K562 (cell line): ENCODE data around the gene SRSF9. TPM values are rescaled to one million over a fixed set of nuclear protein-coding genes. Genes with fewer than 3 reads are reported as not detected.

Experiments
- ATAC-seq: fragments of 200-7000 bp; cut with Tn5 transposase; 3 replicates; pipeline ENCODE4 v1.9.1; 2020; ENCODE audit warnings: moderate library complexity
- BruUV-seq: library from RNA; stranded (reverse); fragments of 400-500 nt; replicated peaks from 2 replicates; lab custom pipeline; 2021; lab: Mats Ljungman, UMichigan
- CTCF ChIA-PET: fragments of 300-600 bp; formaldehyde crosslinking; extraction: SDS; loops from one replicate; lab custom pipeline; 2021; ENCODE audit warnings: low intra/inter-chr PET ratio; lab: Yijun Ruan, JAX
- POLR2A ChIA-PET: fragments of 300-600, 350-650 bp; sonication (Branson Sonifier 250); formaldehyde crosslinking; extraction: SDS; loops from one replicate; lab custom pipeline; 2021; ENCODE audit warnings: antibody characterized with exemption, inconsistent platforms; lab: Yijun Ruan, JAX
- DNase-seq, 4 experiments: peaks; one replicate each; pipeline versions ENCODE4 v3.0.0 to v3.0.0-alpha.2; 2011 to 2018; ENCODE audit warnings: low spot score in 3 of 4, mixed read lengths in 3 of 4; ENCODE audit errors: extremely low read depth in 1 of 4
- FAIRE-seq: peaks from 2 replicates; lab custom pipeline; 2011; peaks lifted over from hg19 to GRCh38; lab: Jason Lieb, UNC
- H2AFZ ChIP-seq: 2 replicates; pipeline ENCODE4 v1.6.0; 2011; ENCODE audit warnings: low read depth, low read length, control low read depth, inconsistent platforms
- H3K27ac ChIP-seq: fragments of 200-600 bp; 3 replicates; pipeline ENCODE4 v1.8.0; 2011; ENCODE audit warnings: low read depth, mild to moderate bottlenecking, control low read depth, inconsistent platforms, low read length, moderate library complexity, mixed read lengths; ENCODE audit errors: extremely low read depth
- H3K27me3 ChIP-seq, 2 experiments: fragments of 300-600 bp in 1 of 2; 2 replicates in 1 of 2; 3 replicates in 1 of 2; pipeline versions ENCODE4 v1.6.0 to v1.8.0; 2011; ENCODE audit warnings: inconsistent platforms in 2 of 2, low read length in 2 of 2, mild to moderate bottlenecking in 1 of 2, mixed read lengths in 1 of 2, moderate library complexity in 1 of 2; ENCODE audit not compliant: control insufficient read depth in 2 of 2, insufficient read depth in 2 of 2
- H3K36me3 ChIP-seq: fragments of 300-600 bp; 3 replicates; pipeline ENCODE4 v1.8.0; 2011; ENCODE audit warnings: mild to moderate bottlenecking, low read length, inconsistent platforms; ENCODE audit not compliant: control insufficient read depth, insufficient read depth
- H3K4me1 ChIP-seq, 2 experiments: fragments of 200-600 bp in 1 of 2; replicated peaks in 1 of 2; 2 replicates in 1 of 2; 3 replicates in 1 of 2; pipeline versions ENCODE4 v1.5.1 to v1.8.0; 2011; ENCODE audit warnings: inconsistent platforms in 2 of 2, low read length in 2 of 2, mild to moderate bottlenecking in 1 of 2, mixed read lengths in 1 of 2, moderate library complexity in 1 of 2; ENCODE audit not compliant: control insufficient read depth in 2 of 2, insufficient read depth in 2 of 2
- H3K4me2 ChIP-seq: 2 replicates; pipeline ENCODE4 v1.6.1; 2011; ENCODE audit warnings: low read length, control low read depth, inconsistent platforms, mixed read lengths; ENCODE audit not compliant: insufficient read depth
- H3K4me3 ChIP-seq: fragments of 200-600 bp; sonication (generic), shearing (Covaris generic); 2 replicates; pipeline ENCODE4 v1.5.1; 2016; ENCODE audit warnings: control low read depth, inconsistent platforms
- H3K79me2 ChIP-seq: fragments of 200-600 bp; 3 replicates; pipeline ENCODE4 v1.8.0; 2011; ENCODE audit warnings: low read length, inconsistent platforms; ENCODE audit not compliant: control insufficient read depth, insufficient read depth
- H3K9ac ChIP-seq, 2 experiments: 2 replicates each; pipeline versions ENCODE4 v1.6.0 to v1.6.1; 2011; ENCODE audit warnings: low read depth in 2 of 2, low read length in 2 of 2, control low read depth in 1 of 2, inconsistent platforms in 1 of 2, mild to moderate bottlenecking in 1 of 2, mixed read lengths in 1 of 2; ENCODE audit not compliant: insufficient read depth in 1 of 2
- H3K9me1 ChIP-seq: one replicate; pipeline ENCODE4 v1.6.0; 2011; ENCODE audit warnings: inconsistent platforms, mild to moderate bottlenecking, low read length, moderate library complexity; ENCODE audit not compliant: control insufficient read depth, insufficient read depth
- H3K9me3 ChIP-seq: replicated peaks from 2 replicates; pipeline ENCODE4 v1.5.1; 2011; ENCODE audit warnings: low read depth, low read length, inconsistent platforms; ENCODE audit not compliant: control insufficient read depth, insufficient read depth
- H4K20me1 ChIP-seq: replicated peaks from 2 replicates; pipeline ENCODE4 v1.6.1; 2011; ENCODE audit warnings: low read length, inconsistent platforms, mixed read lengths; ENCODE audit not compliant: control insufficient read depth, insufficient read depth
- CBFB ChIP-seq: sonication (generic); formaldehyde crosslinking; IDR thresholded peaks from 2 replicates; pipeline ENCODE4 v1.4.0; 2020; ENCODE audit warnings: mild to moderate bottlenecking, missing genetic modification reagents
- ETV5 ChIP-seq: sonication (generic); formaldehyde crosslinking; IDR thresholded peaks from 2 replicates; pipeline ENCODE4 v1.4.0; 2020; ENCODE audit warnings: low read depth, mild to moderate bottlenecking, missing genetic modification reagents
- NFYB ChIP-seq: IDR thresholded peaks from 2 replicates; pipeline ENCODE4 v1.6.1; 2011; ENCODE audit warnings: mild to moderate bottlenecking, moderate library complexity; ENCODE audit not compliant: insufficient read length; ENCODE audit errors: extremely low read depth
- SMARCC2 ChIP-seq: fragments of 450-650 bp; IDR thresholded peaks from 2 replicates; pipeline ENCODE4 v1.6.1; 2017; ENCODE audit warnings: antibody characterized with exemption, moderate library complexity, mild to moderate bottlenecking, low read depth
- ZFP1 ChIP-seq: fragments of 450-650 bp; formaldehyde crosslinking; IDR thresholded peaks from 2 replicates; pipeline ENCODE4 v1.4.0; 2020; ENCODE audit warnings: mild to moderate bottlenecking, mixed read lengths
- WGBS: fragments of 100-300 bp; shearing (Covaris generic); methylation state at CpG from one replicate; pipeline ENCODE4 v1.1.6; 2016; ENCODE audit warnings: low coverage, mixed read lengths; ENCODE audit not compliant: insufficient coverage; ENCODE audit errors: missing lambda C conversion rate; 5-methylcytosine and 5-hydroxymethylcytosine counted together
- in situ Hi-C: fragments of 300-500 bp; cut with MboI; formaldehyde crosslinking; loops from 4 replicates; pipeline ENCODE4 v1.15.0; 2018; ENCODE audit warnings: inconsistent platforms, mixed read lengths
- intact Hi-C: fragments of 100-400 bp; cut with micrococcal nuclease; formaldehyde crosslinking; loops from 2 replicates; pipeline ENCODE4 v1.14.2; 2022
- polyA plus RNA-seq, 8 experiments: library from polyadenylated mRNA; depleted of rRNA in 4 of 8; stranded (reverse) in 5 of 8; unstranded in 3 of 8; fragments of >200 nt; fragmentation: Nextera tagmentation in 2 of 8; fragmentation: Illumina TruSeq in 1 of 8; extraction: Ambion mirVana in 2 of 8; extraction: Trizol in 1 of 8; gene quantifications; 2 replicates each; pipeline versions ENCODE4 v1.2.1 to v1.2.3, GENCODE V29; 2011 to 2014; ENCODE audit warnings: inconsistent platforms in 1 of 8, missing spikeins in 1 of 8
- total RNA-seq, 7 experiments: library from RNA; depleted of rRNA in 6 of 7; stranded (reverse); fragments of >200 nt in 6 of 7; fragmentation: Illumina TruSeq in 2 of 7; extraction: Trizol in 2 of 7; gene quantifications; 2 replicates each; pipeline versions ENCODE4 v1.2.1 to v1.2.3, GENCODE V29; 2011 to 2021; ENCODE audit warnings: low replicate concordance in 1 of 7
- TF ChIP-seq, protein P1 (sequence below): fragments of 250-450 bp; sonication (Bioruptor Pico); IDR thresholded peaks from 2 replicates; pipeline ENCODE4 v1.5.0; 2022; ENCODE audit warnings: mild to moderate bottlenecking
- TF ChIP-seq, protein P2 (sequence below): sonication (generic); formaldehyde crosslinking; IDR thresholded peaks from 2 replicates; pipeline ENCODE4 v1.8.1; 2022; ENCODE audit warnings: missing genetic modification reagents
- TF ChIP-seq, protein P3 (sequence below), 3 experiments: fragments of 200-800 bp in 1 of 3; fragments of 250-450 bp in 1 of 3; fragments of 450-650 bp in 1 of 3; sonication (Bioruptor Pico) in 1 of 3; sonication (Bioruptor generic) in 1 of 3; formaldehyde crosslinking in 1 of 3; IDR thresholded peaks; 2 replicates each; pipeline versions ENCODE4 v1.6.1 to v1.8.0; 2016 to 2022; ENCODE audit warnings: mild to moderate bottlenecking in 2 of 3, missing genetic modification characterization in 2 of 3, missing compliant biosample characterization in 1 of 3, moderate library complexity in 1 of 3

SRSF9 gene
- total and polyA plus RNA-seq, 9 of the 15 experiments (the other 6 are each of a cell fraction or from before 2014, with no cell fraction given) = 40.3 to 291 (median 230) TPM

DNA sequence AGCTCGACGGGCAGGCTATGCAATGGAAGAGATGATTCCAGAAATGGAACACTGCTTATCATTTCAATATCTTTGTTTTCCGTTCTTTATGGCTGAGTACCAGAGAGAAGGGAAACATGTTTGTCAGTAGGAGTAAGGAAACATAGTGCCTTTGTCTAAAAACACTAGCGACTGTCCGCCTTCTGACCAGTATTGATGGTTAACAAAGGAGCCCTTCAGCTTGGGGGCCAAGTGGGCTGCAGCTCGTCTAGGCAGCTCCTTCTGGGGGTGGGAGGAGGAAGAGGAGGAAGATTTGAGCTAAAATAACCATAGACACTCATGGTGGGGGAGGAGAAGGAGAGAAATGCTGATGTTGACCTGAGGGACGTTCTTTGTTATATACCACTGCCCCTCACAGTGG, 44.5 kb upstream of the SRSF9 start:
- TF ChIP-seq SMARCC2 (no peak), CBFB (CRISPR knock-in tag) (no peak), ETV5 (CRISPR knock-in tag) (no peak), NFYB (no peak), ZFP1 (CRISPR knock-in tag) (no peak)
- TF ChIP-seq, protein P1, sequence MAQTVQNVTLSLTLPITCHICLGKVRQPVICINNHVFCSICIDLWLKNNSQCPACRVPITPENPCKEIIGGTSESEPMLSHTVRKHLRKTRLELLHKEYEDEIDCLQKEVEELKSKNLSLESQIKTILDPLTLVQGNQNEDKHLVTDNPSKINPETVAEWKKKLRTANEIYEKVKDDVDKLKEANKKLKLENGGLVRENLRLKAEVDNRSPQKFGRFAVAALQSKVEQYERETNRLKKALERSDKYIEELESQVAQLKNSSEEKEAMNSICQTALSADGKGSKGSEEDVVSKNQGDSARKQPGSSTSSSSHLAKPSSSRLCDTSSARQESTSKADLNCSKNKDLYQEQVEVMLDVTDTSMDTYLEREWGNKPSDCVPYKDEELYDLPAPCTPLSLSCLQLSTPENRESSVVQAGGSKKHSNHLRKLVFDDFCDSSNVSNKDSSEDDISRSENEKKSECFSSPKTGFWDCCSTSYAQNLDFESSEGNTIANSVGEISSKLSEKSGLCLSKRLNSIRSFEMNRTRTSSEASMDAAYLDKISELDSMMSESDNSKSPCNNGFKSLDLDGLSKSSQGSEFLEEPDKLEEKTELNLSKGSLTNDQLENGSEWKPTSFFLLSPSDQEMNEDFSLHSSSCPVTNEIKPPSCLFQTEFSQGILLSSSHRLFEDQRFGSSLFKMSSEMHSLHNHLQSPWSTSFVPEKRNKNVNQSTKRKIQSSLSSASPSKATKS (CRISPR knock-in tag) = no peak
- TF ChIP-seq, protein P2, sequence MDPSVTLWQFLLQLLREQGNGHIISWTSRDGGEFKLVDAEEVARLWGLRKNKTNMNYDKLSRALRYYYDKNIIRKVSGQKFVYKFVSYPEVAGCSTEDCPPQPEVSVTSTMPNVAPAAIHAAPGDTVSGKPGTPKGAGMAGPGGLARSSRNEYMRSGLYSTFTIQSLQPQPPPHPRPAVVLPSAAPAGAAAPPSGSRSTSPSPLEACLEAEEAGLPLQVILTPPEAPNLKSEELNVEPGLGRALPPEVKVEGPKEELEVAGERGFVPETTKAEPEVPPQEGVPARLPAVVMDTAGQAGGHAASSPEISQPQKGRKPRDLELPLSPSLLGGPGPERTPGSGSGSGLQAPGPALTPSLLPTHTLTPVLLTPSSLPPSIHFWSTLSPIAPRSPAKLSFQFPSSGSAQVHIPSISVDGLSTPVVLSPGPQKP = no peak
- TF ChIP-seq, protein P3, sequence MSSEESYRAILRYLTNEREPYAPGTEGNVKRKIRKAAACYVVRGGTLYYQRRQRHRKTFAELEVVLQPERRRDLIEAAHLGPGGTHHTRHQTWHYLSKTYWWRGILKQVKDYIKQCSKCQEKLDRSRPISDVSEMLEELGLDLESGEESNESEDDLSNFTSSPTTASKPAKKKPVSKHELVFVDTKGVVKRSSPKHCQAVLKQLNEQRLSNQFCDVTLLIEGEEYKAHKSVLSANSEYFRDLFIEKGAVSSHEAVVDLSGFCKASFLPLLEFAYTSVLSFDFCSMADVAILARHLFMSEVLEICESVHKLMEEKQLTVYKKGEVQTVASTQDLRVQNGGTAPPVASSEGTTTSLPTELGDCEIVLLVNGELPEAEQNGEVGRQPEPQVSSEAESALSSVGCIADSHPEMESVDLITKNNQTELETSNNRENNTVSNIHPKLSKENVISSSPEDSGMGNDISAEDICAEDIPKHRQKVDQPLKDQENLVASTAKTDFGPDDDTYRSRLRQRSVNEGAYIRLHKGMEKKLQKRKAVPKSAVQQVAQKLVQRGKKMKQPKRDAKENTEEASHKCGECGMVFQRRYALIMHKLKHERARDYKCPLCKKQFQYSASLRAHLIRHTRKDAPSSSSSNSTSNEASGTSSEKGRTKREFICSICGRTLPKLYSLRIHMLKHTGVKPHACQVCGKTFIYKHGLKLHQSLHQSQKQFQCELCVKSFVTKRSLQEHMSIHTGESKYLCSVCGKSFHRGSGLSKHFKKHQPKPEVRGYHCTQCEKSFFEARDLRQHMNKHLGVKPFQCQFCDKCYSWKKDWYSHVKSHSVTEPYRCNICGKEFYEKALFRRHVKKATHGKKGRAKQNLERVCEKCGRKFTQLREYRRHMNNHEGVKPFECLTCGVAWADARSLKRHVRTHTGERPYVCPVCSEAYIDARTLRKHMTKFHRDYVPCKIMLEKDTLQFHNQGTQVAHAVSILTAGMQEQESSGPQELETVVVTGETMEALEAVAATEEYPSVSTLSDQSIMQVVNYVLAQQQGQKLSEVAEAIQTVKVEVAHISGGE (CRISPR knock-in tag; IDR thresholded peaks at IDR 0.05) = no peak
- no peak overlapping the region for H3K4me3 ChIP-seq
- 89% methylated on average over 7 of the region's 7 CpGs for WGBS
- H4K20me1 ChIP-seq = no peaks in the 10 kb centered on the region
- no peaks in the 10 kb centered on the region for H3K27me3 ChIP-seq
- intact Hi-C loops (no loop called here), in situ Hi-C loops (no loop called here)
- H3K79me2 ChIP-seq = no peaks in the 10 kb centered on the region
- no peak overlapping the region for H2AFZ ChIP-seq
- no TSS peak for BruUV-seq
- no peaks in the 10 kb centered on the region for H3K9me3 ChIP-seq
- H3K4me1 ChIP-seq = no peaks in the 10 kb centered on the region
- H3K9ac ChIP-seq = no peak overlapping the region
- ChIA-PET POLR2A (interaction anchor here (0.6 to 1.2 kb wide), 4 partner anchors 18 to 725 kb away, joined by 3 to 4 read pairs (median 3); partner anchors contain the start of genes DYNLL1 and RNU4-2), CTCF (no interaction called here)
- DNase-seq (no peak), FAIRE-seq (no peak), ATAC-seq (no peak)
- no peak overlapping the region for H3K27ac ChIP-seq
- H3K4me2 ChIP-seq = no peak overlapping the region
- H3K9me1 ChIP-seq = no peaks in the 10 kb centered on the region
- peaks cover 30% of the 10 kb centered on the region; the same call in 2 of the 3 replicates for H3K36me3 ChIP-seq
